HG03460 (cell line): ENCODE measurements around the gene CDC14B.
A peak's percentile ranks its signal among the peaks of the same experiment; 100 is the strongest.
"Not testable (repeated sequence)": the region's sequence is repeated elsewhere in the genome, so short reads cannot be mapped to it uniquely, and the experiment has no call there.

Experiments used
- ATAC-seq: cut with Tn5 transposase; IDR thresholded peaks from one replicate; pipeline ENCODE4 v1.9.1; 2021; ENCODE audit not compliant: unreplicated experiment

CDC14B gene

DNA sequence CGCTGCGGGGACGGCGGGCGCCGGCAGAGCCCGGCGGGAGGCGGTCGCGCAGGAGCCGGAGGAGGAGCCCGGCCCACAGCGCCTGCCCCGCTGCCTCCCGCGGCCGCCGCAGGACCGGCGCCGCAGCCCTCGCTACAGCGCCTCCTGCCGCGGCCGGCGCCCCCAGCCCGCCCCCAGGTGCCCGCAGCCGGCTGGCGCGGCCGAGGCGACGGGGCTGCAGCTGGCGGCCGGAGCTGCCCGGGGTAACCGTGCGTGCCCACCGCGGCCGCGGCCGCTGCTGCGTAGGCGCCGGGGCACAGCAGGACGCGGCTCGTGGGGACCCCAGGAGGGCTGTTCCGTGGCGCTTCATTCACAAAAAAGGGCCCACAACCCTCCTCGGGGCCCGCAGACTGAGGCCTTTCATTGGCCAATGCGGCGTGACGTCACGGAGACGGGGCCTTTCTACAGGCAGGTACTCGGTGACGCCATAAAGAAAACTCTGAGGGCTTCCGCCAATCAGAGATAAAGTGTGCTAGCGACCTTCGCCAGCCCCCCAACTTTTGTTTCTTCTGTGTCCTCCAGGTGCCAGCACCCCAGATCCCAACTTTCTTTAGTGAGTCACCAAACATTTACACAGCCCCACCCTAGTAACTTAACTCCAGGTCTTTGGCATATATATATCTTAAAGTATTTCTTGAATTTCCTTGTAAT is at the start of gene CDC14B:
CDC14B (minus strand) TSS at position 353 of the 690 bp plus-strand sequence. CDS start 465 bp downstream, outside the sequence.
- ATAC-seq, result no peak

- no peak for ATAC-seq
These were observed 49.4 kb upstream of the CDC14B start for GRCh38 chr9:96668868-96669534.

GRCh38 chr9:96667363-96667728 is 47.7 kb upstream of the CDC14B start:
- ATAC-seq, result no peak

- not testable (repeated sequence) for ATAC-seq
These were observed 47.2 kb upstream of the CDC14B start for GRCh38 chr9:96666653-96667362.

GRCh38 chr9:96665789-96666188 is 46.1 kb upstream of the CDC14B start:
- ATAC-seq, result no peak

- no peak for ATAC-seq
These were observed 44.0 kb upstream of the CDC14B start for GRCh38 chr9:96663506-96664120.

DNA sequence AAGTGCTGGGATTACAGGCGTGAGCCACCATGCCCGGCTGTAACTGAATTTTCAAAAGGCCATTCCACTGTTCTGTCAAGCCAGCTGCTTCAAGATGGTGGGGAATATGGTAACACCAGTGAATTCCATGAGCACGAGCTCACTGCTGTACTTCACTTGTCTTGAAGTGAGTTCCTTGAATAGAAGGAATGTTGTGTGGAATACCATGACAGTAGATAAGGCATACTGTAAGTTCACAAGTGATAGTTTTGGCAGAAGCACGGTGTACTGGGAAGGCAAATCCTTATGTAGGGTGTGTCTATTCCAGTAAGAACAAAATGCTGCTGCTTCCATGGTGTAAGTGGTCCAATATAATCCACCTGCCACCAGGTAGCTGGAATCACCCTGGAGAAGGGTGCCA is 42.1 kb upstream of the CDC14B start:
- no peak for ATAC-seq

GRCh38 chr9:96660692-96661248 is 41.1 kb upstream of the CDC14B start:
- no peak for ATAC-seq

GRCh38 chr9:96655198-96655851 is 35.7 kb upstream of the CDC14B start, which contains the start of gene PRXL2C:
PRXL2C (minus strand) TSS chr9:96655317; CDS start chr9:96655281, 36 bp downstream.
- ATAC-seq, result peak; percentile 74

GRCh38 chr9:96654450-96655197 is 35.0 kb upstream of the CDC14B start:
- peak; percentile 53 for ATAC-seq

GRCh38 chr9:96651626-96652025 is 32.0 kb upstream of the CDC14B start:
- ATAC-seq, result no peak

DNA sequence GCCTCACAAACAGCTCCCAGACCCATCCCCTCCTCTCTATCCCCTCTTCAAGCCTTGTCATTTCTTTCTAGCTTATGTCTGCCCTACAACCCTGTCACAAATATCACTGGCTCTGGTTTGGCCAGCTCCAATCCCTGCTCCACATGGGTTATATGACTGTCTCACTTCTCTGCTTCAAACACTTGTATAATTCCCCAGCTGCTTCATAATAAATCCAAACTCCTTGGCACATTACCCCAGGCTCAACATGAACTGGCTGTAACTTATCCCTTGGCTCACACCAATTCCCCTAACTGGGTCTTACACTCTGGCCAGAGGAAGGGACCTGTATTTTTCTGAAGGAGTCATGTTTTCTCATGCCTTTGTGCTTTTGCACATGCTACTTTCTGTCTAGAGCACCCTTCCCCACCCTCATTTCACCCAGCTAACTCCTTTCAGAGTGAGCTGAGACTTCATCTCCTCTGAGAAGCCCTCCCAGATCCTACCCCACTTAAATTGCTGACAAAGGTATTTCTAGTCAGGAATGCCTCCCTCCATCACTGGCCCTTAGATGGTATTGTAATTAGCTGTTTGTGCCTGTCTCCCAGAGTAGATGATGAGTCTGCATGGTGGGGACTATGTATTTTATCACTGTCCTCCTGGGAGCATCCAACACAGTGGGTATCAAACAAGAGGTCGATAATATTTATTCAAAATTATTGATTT is 30.1 kb upstream of the CDC14B start:
- no peak for ATAC-seq

GRCh38 chr9:96646081-96646991 is 26.7 kb upstream of the CDC14B start:
- ATAC-seq, result no peak

DNA sequence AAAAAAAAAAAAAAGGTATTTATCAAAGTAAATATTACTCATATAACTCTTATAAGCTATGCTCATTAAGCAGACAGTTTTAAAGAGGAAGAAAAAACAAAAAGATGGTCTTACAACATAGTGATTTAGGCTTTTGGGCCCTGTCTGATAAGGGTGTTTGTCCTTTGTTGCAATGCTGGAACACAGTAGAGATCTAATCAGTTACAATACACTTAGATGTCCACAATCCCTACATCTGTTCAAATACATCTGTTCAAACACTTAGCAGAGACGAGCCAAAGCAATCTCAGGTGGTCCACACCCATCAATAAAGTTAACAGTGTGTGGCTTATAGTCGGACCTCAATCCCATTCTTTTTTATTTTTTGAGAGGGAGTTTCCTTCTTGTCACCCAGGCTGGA is 24.5 kb upstream of the CDC14B start:
- no peak for ATAC-seq

DNA sequence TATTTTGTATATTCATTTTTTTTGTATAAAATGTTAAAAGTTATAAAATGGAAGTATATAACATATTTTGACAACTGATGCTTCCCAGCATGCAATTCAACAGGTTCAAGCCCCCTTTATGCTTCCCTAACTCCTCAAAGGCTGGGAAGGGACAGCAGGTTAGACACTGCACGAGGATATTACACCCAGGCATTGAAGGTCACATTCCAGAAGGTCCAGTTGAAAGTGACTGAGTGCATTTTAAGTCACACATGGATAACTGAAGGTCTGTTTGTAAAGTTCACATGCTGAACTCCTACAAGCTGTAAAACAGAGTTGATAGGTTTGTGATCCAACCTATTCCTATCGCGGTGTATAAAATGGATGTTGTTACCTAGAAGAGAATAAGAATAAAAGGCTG is 21.9 kb upstream of the CDC14B start:
- ATAC-seq, result no peak

GRCh38 chr9:96638606-96639364 is 19.1 kb upstream of the CDC14B start:
- no peak for ATAC-seq

- no peak for ATAC-seq
These were observed 16.7 kb upstream of the CDC14B start for GRCh38 chr9:96636368-96636767.

- ATAC-seq, result not testable (repeated sequence)
These were observed 13.9 kb upstream of the CDC14B start for GRCh38 chr9:96633579-96633978.
